Psoas muscle (tissue), 8 donors: ENCODE data around the gene HSD17B12. TPM values are rescaled to one million over a fixed set of nuclear protein-coding genes. Genes with fewer than 3 reads are reported as not detected.

Source experiments
- ATAC-seq, 4 donors: fragments of 200-7000 bp; cut with Tn5 transposase; one replicate each; pipeline ENCODE4 v1.9.1; 2020; ENCODE audit warnings: moderate library complexity in 3 of 4, mild to moderate bottlenecking in 2 of 4
- DNase-seq, 2 donors: peaks; one replicate each; pipeline ENCODE4 v3.0.0-alpha.2; 2020
- H3K27ac ChIP-seq: fragments of 200-600 bp; one replicate; pipeline ENCODE4 v1.8.0; 2022
- H3K27me3 ChIP-seq, 3 donors: fragments of 200-600 bp in 1 of 3; one replicate each; pipeline versions ENCODE4 v1.6.1 to v1.8.0; 2013 to 2022; ENCODE audit warnings: low read length in 2 of 3, mild to moderate bottlenecking in 2 of 3, moderate library complexity in 1 of 3; ENCODE audit not compliant: insufficient read depth in 3 of 3
- H3K36me3 ChIP-seq, 2 donors: fragments of 200-600 bp in 1 of 2; one replicate each; pipeline versions ENCODE4 v1.6.1 to v1.8.0; 2013 to 2022; ENCODE audit warnings: low read depth in 1 of 2, mild to moderate bottlenecking in 1 of 2, moderate library complexity in 1 of 2; ENCODE audit not compliant: insufficient read depth in 1 of 2
- H3K4me1 ChIP-seq: fragments of 200-600 bp; one replicate; pipeline ENCODE4 v1.8.0; 2022
- H3K4me3 ChIP-seq: fragments of 200-600 bp; one replicate; pipeline ENCODE4 v1.8.0; 2022; ENCODE audit warnings: mild to moderate bottlenecking
- H3K9me3 ChIP-seq: fragments of 200-600 bp; one replicate; pipeline ENCODE4 v1.8.0; 2022
- WGBS, 3 donors: extraction: QIAGEN DNeasy Blood & Tissue Kit; methylation state at CpG; one replicate each; pipeline versions ENCODE4 v1.1.6 to v1.1.7; 2013; 5-methylcytosine and 5-hydroxymethylcytosine counted together
- intact Hi-C, 2 donors: fragments of 100-400 bp; cut with DNase I; formaldehyde crosslinking; loops; one replicate each; pipeline versions ENCODE4 v1.11.0 to v1.14.2; 2022
- polyA plus RNA-seq, 3 donors: library from polyadenylated mRNA; stranded (reverse); fragments of 200-250 nt; gene quantifications; one replicate each; pipeline ENCODE4 v1.2.3, GENCODE V29; 2013
- total RNA-seq, 4 donors: library from RNA; stranded (reverse); fragmentation: NEBNext Ultra II Directional in 2 of 4; extraction: Animal tissue kit (Norgen Biotek cat#: 25700) in 2 of 4; gene quantifications; one replicate each; pipeline versions ENCODE4 v1.2.1 to v1.2.4, GENCODE V29; 2021 to 2023
- TF ChIP-seq, protein P1 (sequence below): fragments of 200-600 bp; IDR thresholded peaks from one replicate; pipeline ENCODE4 v1.8.0; 2022; ENCODE audit warnings: antibody characterized with exemption
- donor health status: healthy with polysubstance abuse.
- donor health status: DM: no; HTN: no; CAD: no; lungs with moderate emphysema.
- donor health status: Bipolar disorder and iron deficiency.
- donor health status: healthy.
- donor health status: DM: yes; HTN: yes; CAD: no.
- donor health status: DM: no; HTN: no; CAD: no.
- donor health status: DM: no; HTN: no; CAD: no.
- donor health status: DM: yes; HTN: yes; CAD: no.

The HSD17B12 gene
- total and polyA plus RNA-seq, 7 donors: 29.2 to 82.0 (median 45.0) TPM

- Histone ChIP-seq H3K9me3 (no peaks in the 10 kb centered on the region), H3K27me3 (peaks cover 2 to 54% (median 2%) of the 10 kb centered on the region in 3 donors)
Observed at GRCh38 chr11:43639224-43639623, 41.3 kb upstream of the HSD17B12 start.

DNA sequence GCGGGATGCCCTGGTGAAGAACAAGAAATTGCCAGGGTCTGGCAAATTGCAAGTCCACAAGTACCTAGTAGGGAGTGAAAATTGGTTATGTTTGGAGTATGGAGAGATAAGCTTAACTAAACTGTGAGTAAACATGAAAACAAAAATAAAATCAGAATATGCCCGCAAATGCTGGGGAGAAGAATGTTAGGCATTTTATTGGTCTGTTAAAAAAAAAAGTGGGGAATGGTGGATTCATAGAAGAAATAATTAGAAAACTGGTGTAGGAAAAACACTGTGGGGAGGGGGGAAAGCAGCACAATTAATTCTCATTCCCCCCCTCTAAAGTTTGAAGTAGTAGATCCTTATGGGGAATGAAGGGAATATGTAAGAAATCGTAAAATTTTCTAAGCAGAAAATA, 40.6 kb upstream of the HSD17B12 start:
- Histone ChIP-seq H3K4me3 (no peak overlapping the region), H3K9me3 (no peaks in the 10 kb centered on the region), H3K36me3 (no peaks in the 10 kb centered on the region), H3K4me1 (peaks cover 3% of the 10 kb centered on the region), H3K27ac (no peak overlapping the region), H3K27me3 (peaks cover 2 to 47% (median 2%) of the 10 kb centered on the region in 3 donors)
- TF ChIP-seq, protein P1, sequence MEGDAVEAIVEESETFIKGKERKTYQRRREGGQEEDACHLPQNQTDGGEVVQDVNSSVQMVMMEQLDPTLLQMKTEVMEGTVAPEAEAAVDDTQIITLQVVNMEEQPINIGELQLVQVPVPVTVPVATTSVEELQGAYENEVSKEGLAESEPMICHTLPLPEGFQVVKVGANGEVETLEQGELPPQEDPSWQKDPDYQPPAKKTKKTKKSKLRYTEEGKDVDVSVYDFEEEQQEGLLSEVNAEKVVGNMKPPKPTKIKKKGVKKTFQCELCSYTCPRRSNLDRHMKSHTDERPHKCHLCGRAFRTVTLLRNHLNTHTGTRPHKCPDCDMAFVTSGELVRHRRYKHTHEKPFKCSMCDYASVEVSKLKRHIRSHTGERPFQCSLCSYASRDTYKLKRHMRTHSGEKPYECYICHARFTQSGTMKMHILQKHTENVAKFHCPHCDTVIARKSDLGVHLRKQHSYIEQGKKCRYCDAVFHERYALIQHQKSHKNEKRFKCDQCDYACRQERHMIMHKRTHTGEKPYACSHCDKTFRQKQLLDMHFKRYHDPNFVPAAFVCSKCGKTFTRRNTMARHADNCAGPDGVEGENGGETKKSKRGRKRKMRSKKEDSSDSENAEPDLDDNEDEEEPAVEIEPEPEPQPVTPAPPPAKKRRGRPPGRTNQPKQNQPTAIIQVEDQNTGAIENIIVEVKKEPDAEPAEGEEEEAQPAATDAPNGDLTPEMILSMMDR: no peak
- intact Hi-C loops: loop anchor here in 1 of 2 donors (5.0 to 10.0 kb wide), 2 partner anchors 42 to 165 kb away; partner anchors contain the start of gene HSD17B12
- ATAC-seq (no peak), DNase-seq (no peak)
- 76 to 84% (median 80%) methylated on average over 3 of the region's 3 CpGs for WGBS, 3 donors

More at GRCh38 chr11:43639224-43639623, 41.3 kb upstream of the HSD17B12 start:
- TF ChIP-seq, protein P1: no peak
- DNase-seq (no peak), ATAC-seq (no peak)
- intact Hi-C loops: no loop called here
- no peak overlapping the region for H3K4me3 ChIP-seq
- H3K4me1 ChIP-seq: no peaks in the 10 kb centered on the region
- H3K27ac ChIP-seq: no peak overlapping the region
- 38 to 56% (median 45%) methylated on average over 3 of the region's 3 CpGs for WGBS, 3 donors
- no peaks in the 10 kb centered on the region for H3K36me3 ChIP-seq

- no peaks in the 10 kb centered on the region for H3K36me3 ChIP-seq
- TF ChIP-seq, protein P1: no peak
- DNase-seq (peak; percentile 89 to 92), ATAC-seq (peak; percentile 99 to 100 (median 100))
- WGBS, 3 donors: 0 to 1% (median 0%) methylated on average over 33 of the region's 33 CpGs
- H3K27me3 ChIP-seq: peaks cover 1 to 12% (median 2%) of the 10 kb centered on the region in 3 donors
- peak overlapping the region; percentile 80 for H3K27ac ChIP-seq
- peak overlapping the region; percentile 80 for H3K4me3 ChIP-seq
- intact Hi-C loops: loop anchor here in 1 of 2 donors (5.0 to 10.0 kb wide), 2 partner anchors 38 to 161 kb away; partner anchors contain the start of gene HSD17B12
- peaks cover 22% of the 10 kb centered on the region for H3K4me1 ChIP-seq
- no peaks in the 10 kb centered on the region for H3K9me3 ChIP-seq
Observed at GRCh38 chr11:43643898-43644620, 36.5 kb upstream of the HSD17B12 start.

GRCh38 chr11:43644621-43645299, 35.8 kb upstream of the HSD17B12 start:
- no peaks in the 10 kb centered on the region for H3K9me3 ChIP-seq
- peaks cover 22% of the 10 kb centered on the region for H3K4me1 ChIP-seq
- no peaks in the 10 kb centered on the region for H3K36me3 ChIP-seq
- DNase-seq (no peak), ATAC-seq (peak in 3 of 4 donors; percentile 25 to 62 (median 48))
- H3K4me3 ChIP-seq: peak overlapping the region; percentile 80
- 12 to 16% (median 14%) methylated on average over 7 of the region's 7 CpGs for WGBS, 3 donors
- intact Hi-C loops: loop anchor here (5.0 to 10.0 kb wide), 2 partner anchors 38 to 160 kb away; partner anchors contain the start of gene HSD17B12 (in 2 of the 2)
- peaks cover 0 to 7% (median 2%) of the 10 kb centered on the region in 3 donors for H3K27me3 ChIP-seq
- TF ChIP-seq, protein P1: no peak
- H3K27ac ChIP-seq: peak overlapping the region; percentile 80
